Smooth muscle cell (in vitro differentiated cells): ENCODE results near the gene F13A1. TPM values are rescaled to one million over a fixed set of nuclear protein-coding genes. Genes with fewer than 3 reads are reported as not detected.

Source experiments
- DNase-seq: peaks from one replicate; lab custom pipeline; 2025; ENCODE audit not compliant: unreplicated experiment; lab: John Stamatoyannopoulos, UW
- H2AFZ ChIP-seq: fragments of 200-600 bp; sonication (generic); 2 replicates; pipeline ENCODE4 v1.6.0; 2016; ENCODE audit warnings: antibody characterized with exemption, low read depth, mild to moderate bottlenecking
- H3F3A ChIP-seq: fragments of 200-600 bp; sonication (generic); 2 replicates; pipeline ENCODE4 v1.6.0; 2017; ENCODE audit warnings: antibody characterized with exemption, low read depth
- H3K27ac ChIP-seq: fragments of 200-600 bp; sonication (generic); 2 replicates; pipeline ENCODE4 v1.5.1; 2016; ENCODE audit warnings: low read depth, mild to moderate bottlenecking
- H3K27me3 ChIP-seq: fragments of 200-600 bp; sonication (generic); 2 replicates; pipeline ENCODE4 v1.6.1; 2016; ENCODE audit warnings: low read depth, mild to moderate bottlenecking
- H3K36me3 ChIP-seq: fragments of 200-600 bp; sonication (generic); 2 replicates; pipeline ENCODE4 v1.5.1; 2016; ENCODE audit warnings: low read depth
- H3K4me1 ChIP-seq: fragments of 200-600 bp; sonication (generic); 2 replicates; pipeline ENCODE4 v1.5.1; 2016; ENCODE audit warnings: low read depth
- H3K4me2 ChIP-seq: fragments of 200-600 bp; sonication (generic); 2 replicates; pipeline ENCODE4 v1.6.0; 2016; ENCODE audit warnings: mild to moderate bottlenecking
- H3K4me3 ChIP-seq: fragments of 200-600 bp; sonication (generic); 2 replicates; pipeline ENCODE4 v1.5.1; 2016; ENCODE audit warnings: mild to moderate bottlenecking
- H3K79me2 ChIP-seq: fragments of 200-600 bp; sonication (generic); 2 replicates; pipeline ENCODE4 v1.6.0; 2016; ENCODE audit warnings: low read depth, mild to moderate bottlenecking
- H3K9ac ChIP-seq: fragments of 200-600 bp; sonication (generic); 2 replicates; pipeline ENCODE4 v1.6.0; 2016; ENCODE audit warnings: low read depth
- H3K9me3 ChIP-seq: fragments of 200-600 bp; sonication (generic); replicated peaks from 2 replicates; pipeline ENCODE4 v1.5.1; 2016; ENCODE audit warnings: low read depth
- H4K20me1 ChIP-seq: fragments of 200-600 bp; sonication (generic); 2 replicates; pipeline ENCODE4 v1.6.0; 2016; ENCODE audit warnings: low read depth
- CTCF ChIP-seq: fragments of 200-600 bp; sonication (generic); IDR thresholded peaks from 2 replicates; pipeline ENCODE4 v1.5.1; 2017; ENCODE audit warnings: borderline replicate concordance, mild to moderate bottlenecking, antibody characterized with exemption; ENCODE audit not compliant: insufficient read depth, poor library complexity, severe bottlenecking
- WGBS: methylation state at CpG from one replicate; pipeline ENCODE4 v1.1.7; 2016; ENCODE audit warnings: low lambda C conversion rate; 5-methylcytosine and 5-hydroxymethylcytosine counted together
- polyA plus RNA-seq: library from polyadenylated mRNA; unstranded; fragments of >200 nt; fragmentation: Nextera tagmentation; extraction: Ambion mirVana; gene quantifications from 2 replicates; pipeline ENCODE4 v1.2.1, GENCODE V29; 2016
- total RNA-seq: library from RNA; depleted of rRNA; stranded (reverse); fragments of >200 nt; gene quantifications from 2 replicates; pipeline ENCODE4 v1.2.3, GENCODE V29; 2014

The F13A1 gene
- total and polyA plus RNA-seq, 2 experiments from 2014 or later = 0.22 TPM; not detected in 1

- H3K9ac ChIP-seq = no peak overlapping the region
Observed at GRCh38 chr6:6193221-6193745, 127.2 kb downstream of the F13A1 start.

GRCh38 chr6:6191909-6192308 is 128.6 kb downstream of the F13A1 start:
- no peaks in the 10 kb centered on the region for H3K4me1 ChIP-seq
- no peaks in the 10 kb centered on the region for H3K27me3 ChIP-seq
- no peaks in the 10 kb centered on the region for H3K9me3 ChIP-seq
- no peak overlapping the region for H3K4me3 ChIP-seq
- H4K20me1 ChIP-seq = no peaks in the 10 kb centered on the region
- H2AFZ ChIP-seq = no peak overlapping the region
- TF ChIP-seq CTCF = no peak
- no peaks in the 10 kb centered on the region for H3K36me3 ChIP-seq
- H3K27ac ChIP-seq = no peak overlapping the region
- DNase-seq = no peak
- WGBS = 94% methylated on average over 1 of the region's 1 CpG
- no peak overlapping the region for H3K9ac ChIP-seq
- no peaks in the 10 kb centered on the region for H3F3A ChIP-seq
- H3K79me2 ChIP-seq = no peaks in the 10 kb centered on the region
- no peak overlapping the region for H3K4me2 ChIP-seq

More at GRCh38 chr6:6193221-6193745, 127.2 kb downstream of the F13A1 start:
- 80% methylated on average over 7 of the region's 7 CpGs for WGBS
- DNase-seq = no peak
- H2AFZ ChIP-seq = no peak overlapping the region
- no peak overlapping the region for H3K4me3 ChIP-seq
- no peaks in the 10 kb centered on the region for H3K27me3 ChIP-seq
- no peak overlapping the region for H3K27ac ChIP-seq
- no peaks in the 10 kb centered on the region for H3K4me1 ChIP-seq
- H4K20me1 ChIP-seq = no peaks in the 10 kb centered on the region
- H3F3A ChIP-seq = no peaks in the 10 kb centered on the region
- no peak overlapping the region for H3K4me2 ChIP-seq
- no peaks in the 10 kb centered on the region for H3K79me2 ChIP-seq
- no peaks in the 10 kb centered on the region for H3K9me3 ChIP-seq
- TF ChIP-seq CTCF = no peak
- no peaks in the 10 kb centered on the region for H3K36me3 ChIP-seq

GRCh38 chr6:6191476-6191875 is 129.0 kb downstream of the F13A1 start:
- Histone ChIP-seq H3K27ac (no peak overlapping the region), H3K9me3 (no peaks in the 10 kb centered on the region), H3K27me3 (no peaks in the 10 kb centered on the region), H3K36me3 (no peaks in the 10 kb centered on the region), H3K9ac (no peak overlapping the region), H3F3A (no peaks in the 10 kb centered on the region), H3K4me3 (no peak overlapping the region), H4K20me1 (no peaks in the 10 kb centered on the region), H3K79me2 (no peaks in the 10 kb centered on the region), H3K4me2 (no peak overlapping the region), H3K4me1 (no peaks in the 10 kb centered on the region), H2AFZ (no peak overlapping the region)
- no peak for TF ChIP-seq CTCF
- DNase-seq = no peak
- 39% methylated on average over 2 of the region's 2 CpGs for WGBS

GRCh38 chr6:6180684-6181083 is 139.8 kb downstream of the F13A1 start:
- Histone ChIP-seq H3K36me3 (no peaks in the 10 kb centered on the region), H3K79me2 (no peaks in the 10 kb centered on the region), H3K27me3 (peaks cover 1% of the 10 kb centered on the region), H3K9ac (no peak overlapping the region), H3K27ac (no peak overlapping the region), H3F3A (no peaks in the 10 kb centered on the region), H4K20me1 (no peaks in the 10 kb centered on the region), H3K4me2 (no peak overlapping the region), H3K4me3 (no peak overlapping the region), H3K4me1 (no peaks in the 10 kb centered on the region), H2AFZ (no peak overlapping the region), H3K9me3 (no peaks in the 10 kb centered on the region)
- WGBS = 65% methylated on average over 2 of the region's 2 CpGs
- no peak for TF ChIP-seq CTCF
- no peak for DNase-seq
